HFF-Myc (cell line): ENCODE data around the gene SMIM35.

ENCODE experiments used
- DNase-seq: peaks from one replicate; pipeline ENCODE4 v3.0.0-alpha.2; 2011; ENCODE audit warnings: low read depth; ENCODE audit errors: extremely low read depth
- H3K4me3 ChIP-seq: replicated peaks from 2 replicates; pipeline ENCODE4 v1.5.1; 2011; ENCODE audit warnings: low read depth, mild to moderate bottlenecking, control low read depth, low read length
- CTCF ChIP-seq: IDR thresholded peaks from 2 replicates; pipeline ENCODE4 v1.5.1; 2012; ENCODE audit warnings: mild to moderate bottlenecking, low read depth, low read length, control low read depth; ENCODE audit errors: missing control alignments

Gene SMIM35

DNA sequence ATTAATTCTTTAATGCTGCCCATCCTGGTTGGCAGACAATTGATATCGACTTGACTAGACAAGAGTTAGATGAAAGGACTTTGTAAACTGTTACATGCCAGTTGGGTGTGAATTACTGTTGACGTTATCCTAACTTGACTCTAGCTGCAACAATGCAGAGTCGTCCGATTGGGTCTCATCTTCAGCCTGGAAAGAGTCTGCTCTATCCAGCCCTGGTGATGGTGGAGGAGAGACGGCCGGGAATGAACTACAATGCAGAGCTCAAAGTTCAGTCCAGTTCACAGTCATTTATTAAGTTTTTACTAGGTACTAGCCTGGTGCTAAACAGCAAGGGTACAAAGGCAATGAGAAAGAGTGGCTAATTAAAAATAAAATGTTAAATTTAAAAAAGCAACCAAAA, 4.9 kb upstream of the SMIM35 start:
- DNase-seq: no peak
- TF ChIP-seq CTCF: no peak
- H3K4me3 ChIP-seq: no peak overlapping the region

DNA sequence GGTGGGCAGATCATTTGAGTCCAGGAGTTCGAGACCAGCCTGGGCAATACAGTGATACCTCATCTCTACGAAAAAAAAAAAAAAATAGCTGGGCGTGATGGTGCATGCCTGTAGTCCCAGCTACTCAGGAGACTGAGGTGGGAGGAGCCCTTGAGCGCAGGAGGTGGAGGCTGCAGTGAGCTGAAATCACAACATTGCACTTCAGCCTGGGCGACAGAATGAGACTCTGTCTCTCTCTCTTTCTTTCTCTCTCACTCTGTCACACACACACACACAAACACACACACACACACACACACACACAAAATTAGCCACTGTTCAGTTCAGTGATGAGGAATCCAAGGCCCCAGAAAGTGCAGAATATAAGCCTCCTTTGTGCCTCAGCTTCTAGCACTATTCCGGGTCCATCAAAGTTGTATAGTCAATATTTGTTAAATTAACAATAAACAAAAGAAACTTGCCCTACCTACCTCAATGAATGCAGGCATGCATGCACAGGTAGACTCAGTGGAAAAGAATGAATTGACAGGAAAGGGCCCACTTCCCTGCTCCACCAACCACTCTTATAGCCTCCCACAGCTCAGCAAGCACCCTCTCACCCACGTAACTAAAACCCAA, 3.9 kb upstream of the SMIM35 start:
- no peak for DNase-seq
- TF ChIP-seq CTCF: no peak
- no peak overlapping the region for H3K4me3 ChIP-seq

DNA sequence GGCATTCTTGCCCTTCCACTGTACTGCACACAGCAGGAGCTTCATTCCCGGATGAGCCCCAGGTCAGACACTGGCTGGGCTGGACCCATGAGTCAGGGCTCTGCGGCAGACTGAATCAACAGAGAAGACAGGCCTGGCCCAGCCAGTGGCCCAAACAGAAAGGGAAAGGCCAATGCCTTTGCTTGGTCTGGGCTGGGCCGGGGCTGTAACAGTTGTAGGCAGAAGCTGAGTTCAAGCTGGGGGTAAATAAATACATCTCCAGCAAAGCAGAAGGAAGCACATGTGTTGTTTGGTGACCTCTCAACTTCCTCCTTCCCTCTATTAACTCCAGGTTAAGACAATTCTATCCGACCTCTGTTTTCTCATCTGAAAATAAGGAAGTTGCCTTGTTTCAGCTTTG, 1.8 kb upstream of the SMIM35 start:
- H3K4me3 ChIP-seq: no peak overlapping the region
- TF ChIP-seq CTCF: no peak
- DNase-seq: no peak

GRCh38 chr11:118087931-118088330, 1.2 kb upstream of the SMIM35 start:
- no peak for TF ChIP-seq CTCF
- no peak for DNase-seq

DNA sequence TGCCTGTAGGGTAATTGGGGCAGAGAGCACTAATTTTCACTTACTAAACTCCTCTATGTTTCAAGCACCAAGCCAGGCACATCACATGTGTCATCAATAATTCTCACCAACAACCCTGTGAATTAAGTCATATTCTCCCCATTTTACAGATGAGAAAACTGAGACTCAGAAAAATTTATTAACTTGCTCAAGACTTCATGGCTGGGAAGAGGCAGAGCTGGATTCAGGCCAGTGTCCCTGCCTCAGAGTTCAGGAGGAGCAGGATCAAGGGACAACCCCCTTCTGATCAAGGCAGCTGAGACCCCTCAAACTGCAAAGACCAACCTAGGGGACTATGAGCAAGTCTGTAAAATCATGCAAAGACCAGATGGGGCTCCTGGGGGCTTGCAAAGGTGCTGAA, 2.1 kb downstream of the SMIM35 start:
- TF ChIP-seq CTCF: no peak
- DNase-seq: no peak
- H3K4me3 ChIP-seq: no peak overlapping the region

More at GRCh38 chr11:118087931-118088330, 1.2 kb upstream of the SMIM35 start:
- no peak overlapping the region for H3K4me3 ChIP-seq

DNA sequence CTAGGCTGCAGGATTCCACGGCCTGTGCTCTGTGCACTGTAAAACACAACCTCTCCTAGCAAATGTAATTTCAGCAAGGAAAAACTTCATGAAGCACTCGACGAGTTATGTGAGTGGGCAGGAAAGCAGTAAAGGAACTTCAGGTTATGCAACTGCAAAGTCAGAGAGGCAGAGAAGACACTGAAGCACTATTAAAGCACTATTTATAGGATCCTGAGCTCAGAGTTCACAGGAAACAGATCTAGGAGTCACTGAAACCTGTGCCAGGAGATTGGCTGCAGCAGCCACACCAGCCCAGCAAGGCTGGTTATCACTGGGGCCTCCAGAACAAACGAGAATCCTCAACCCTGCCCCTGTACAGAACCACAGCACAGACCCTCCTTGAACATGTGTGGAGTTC, 2.5 kb downstream of the SMIM35 start:
- H3K4me3 ChIP-seq: no peak overlapping the region
- no peak for TF ChIP-seq CTCF
- no peak for DNase-seq
